ENCODE measurements around the gene SIGLEC8.
"Not testable (repeated sequence)": the region's sequence is repeated elsewhere in the genome, so short reads cannot be mapped to it uniquely, and the experiment has no call there.

GRCh38 chr19:51416422-51416821 lies 41.8 kb downstream of the SIGLEC8 start:
- TF ChIP-seq CTCF (IDR thresholded peaks at IDR 0.05; ENCODE audit: low read depth, low read length, poor library complexity, severe bottlenecking); EZH2phosphoT487 (IDR thresholded peaks at IDR 0.05; ENCODE audit: borderline replicate concordance, low read length): not testable (repeated sequence)

Data from DOHH2 (cell line).